RWPE2 (cell line): Measurements from ENCODE around the gene CENPL.

Experiments used
- ATAC-seq: fragments of 200-7000 bp; cut with Tn5 transposase; 3 replicates; pipeline ENCODE4 v1.9.1; 2021; ENCODE audit warnings: low read depth
- DNase-seq: peaks from one replicate; pipeline ENCODE4 v3.0.0-alpha.2; 2020; ENCODE audit warnings: low spot score
- H3K27ac ChIP-seq: fragments of 450-650 bp; 2 replicates; pipeline ENCODE4 v1.5.1; 2017; ENCODE audit warnings: mild to moderate bottlenecking; ENCODE audit not compliant: poor library complexity, severe bottlenecking
- H3K27me3 ChIP-seq: fragments of 250-450 bp; sonication (Bioruptor Pico); 2 replicates; pipeline ENCODE4 v1.5.1; 2021; ENCODE audit warnings: mild to moderate bottlenecking, moderate library complexity; ENCODE audit not compliant: insufficient read depth, poor library complexity, severe bottlenecking
- H3K36me3 ChIP-seq: fragments of 250-450 bp; sonication (Bioruptor Pico); 2 replicates; pipeline ENCODE4 v1.5.1; 2020; ENCODE audit warnings: low read depth, mild to moderate bottlenecking, moderate library complexity
- H3K4me1 ChIP-seq: fragments of 250-450 bp; sonication (Bioruptor Pico); 2 replicates; pipeline ENCODE4 v1.5.1; 2021; ENCODE audit warnings: mild to moderate bottlenecking, moderate library complexity; ENCODE audit not compliant: insufficient read depth, poor library complexity, severe bottlenecking
- H3K4me3 ChIP-seq: fragments of 250-450 bp; sonication (Bioruptor Pico); 2 replicates; pipeline ENCODE4 v1.5.1; 2021; ENCODE audit warnings: mild to moderate bottlenecking, moderate library complexity; ENCODE audit not compliant: severe bottlenecking
- H3K9me3 ChIP-seq: fragments of 250-450 bp; sonication (Bioruptor Pico); 2 replicates; pipeline ENCODE4 v1.5.1; 2021; ENCODE audit warnings: mild to moderate bottlenecking, moderate library complexity; ENCODE audit not compliant: severe bottlenecking
- CTCF ChIP-seq: fragments of 450-650 bp; IDR thresholded peaks from one replicate; pipeline ENCODE4 v1.5.1; 2017; ENCODE audit warnings: mild to moderate bottlenecking, moderate library complexity; ENCODE audit not compliant: poor library complexity, severe bottlenecking

CENPL gene

GRCh38 chr1:173758980-173759379 is 65.7 kb downstream of the CENPL start:
- peaks cover 31% of the 10 kb centered on the region for H3K36me3 ChIP-seq
- DNase-seq (no peak), ATAC-seq (no peak; the same call in 2 of the 3 replicates)
- H3K9me3 ChIP-seq = peaks cover 3% of the 10 kb centered on the region
- no peak overlapping the region for H3K27ac ChIP-seq
- H3K4me3 ChIP-seq = no peak overlapping the region
- H3K4me1 ChIP-seq = no peaks in the 10 kb centered on the region
- no peaks in the 10 kb centered on the region for H3K27me3 ChIP-seq
- no peak for TF ChIP-seq CTCF

GRCh38 chr1:173758110-173758509 is 66.6 kb downstream of the CENPL start:
- TF ChIP-seq CTCF = no peak
- DNase-seq = no peak
- Histone ChIP-seq H3K36me3 (peaks cover 34% of the 10 kb centered on the region), H3K4me3 (no peak overlapping the region), H3K4me1 (no peaks in the 10 kb centered on the region), H3K27ac (no peak overlapping the region), H3K9me3 (peaks cover 3% of the 10 kb centered on the region), H3K27me3 (no peaks in the 10 kb centered on the region)
- ATAC-seq = no peak

GRCh38 chr1:173757666-173758065 is 67.0 kb downstream of the CENPL start:
- ATAC-seq (no peak), DNase-seq (no peak)
- no peak overlapping the region for H3K27ac ChIP-seq
- H3K4me3 ChIP-seq = no peak overlapping the region
- peaks cover 34% of the 10 kb centered on the region for H3K36me3 ChIP-seq
- TF ChIP-seq CTCF = no peak
- H3K4me1 ChIP-seq = no peaks in the 10 kb centered on the region
- H3K9me3 ChIP-seq = no peaks in the 10 kb centered on the region
- H3K27me3 ChIP-seq = no peaks in the 10 kb centered on the region

DNA sequence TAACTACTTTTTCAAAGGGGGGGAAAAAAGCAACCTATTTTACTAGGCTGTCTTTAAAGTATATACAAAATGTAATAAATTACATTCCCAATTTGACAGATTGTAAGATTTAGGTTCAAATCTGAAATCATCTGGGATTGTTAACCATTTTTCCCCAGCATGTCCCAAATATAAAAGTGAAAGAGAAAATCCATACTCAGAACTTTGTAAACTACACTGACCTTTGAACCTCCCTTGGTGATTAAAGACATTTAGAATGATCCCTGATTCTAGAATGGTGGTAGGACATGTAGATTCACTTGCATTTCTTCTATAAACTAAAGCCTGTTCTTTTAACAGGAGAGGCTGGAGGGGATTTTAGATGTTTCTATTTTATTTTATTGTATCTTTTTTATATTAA is 70.9 kb downstream of the CENPL start:
- TF ChIP-seq CTCF = no peak
- ATAC-seq = no peak
- no peak overlapping the region for H3K27ac ChIP-seq
- peaks cover 39% of the 10 kb centered on the region for H3K36me3 ChIP-seq
- no peaks in the 10 kb centered on the region for H3K9me3 ChIP-seq
- no peak overlapping the region for H3K4me3 ChIP-seq
- no peaks in the 10 kb centered on the region for H3K27me3 ChIP-seq
- H3K4me1 ChIP-seq = no peaks in the 10 kb centered on the region
- DNase-seq = no peak
